ENCODE data around the gene ERBB3. TPM values are rescaled to one million over a fixed set of nuclear protein-coding genes. Genes with fewer than 3 reads are reported as not detected.

ERBB3 gene
- total RNA-seq, 1 experiment from 2014 or later = 64.3 TPM

DNA sequence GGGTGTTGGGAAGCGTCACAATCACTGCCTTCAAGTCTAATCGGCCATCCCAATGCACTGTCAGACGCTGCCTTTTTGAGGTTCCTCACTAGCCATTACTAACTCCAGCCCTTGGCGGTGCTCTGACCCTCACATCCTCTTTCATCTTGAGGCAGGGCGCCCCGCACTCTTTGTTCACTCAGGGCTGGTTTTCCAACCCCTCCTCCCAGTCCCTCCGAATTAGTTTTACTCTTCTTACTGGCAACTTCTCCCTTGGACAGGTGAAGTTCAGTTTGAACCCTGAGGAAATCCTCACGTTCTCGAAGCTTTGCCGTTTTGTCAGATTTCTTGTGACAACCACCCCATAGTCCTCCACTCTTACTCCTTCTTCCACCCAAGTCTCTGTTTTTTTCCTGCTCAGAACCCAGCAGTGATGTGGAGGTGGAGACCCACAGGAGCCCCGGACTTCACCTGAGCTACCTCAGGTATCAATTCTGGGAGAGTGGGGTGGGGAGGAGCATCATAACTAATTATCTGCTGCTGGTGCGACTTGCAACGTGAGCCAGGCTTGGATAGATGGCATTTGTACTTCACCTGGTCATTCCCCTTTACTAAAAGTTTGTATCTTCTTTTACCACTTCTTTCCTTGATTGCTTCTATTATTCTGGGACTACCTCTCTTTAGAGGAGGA lies 38.9 kb downstream of the ERBB3 start (continued):
- TF ChIP-seq MXD4 (CRISPR knock-in tag; IDR thresholded peaks at IDR 0.05; ENCODE audit: borderline replicate concordance) (no peak), GTF2I (CRISPR knock-in tag; conservative IDR thresholded peaks at IDR 0.05) (no peak), ZNF281 (CRISPR knock-in tag; IDR thresholded peaks at IDR 0.05) (no peak), ZNF232 (CRISPR knock-in tag; IDR thresholded peaks at IDR 0.05) (no peak), TP53 (CRISPR knock-in tag; IDR thresholded peaks at IDR 0.05) (no peak)

GRCh38 chr12:56119361-56119796 lies 39.4 kb downstream of the ERBB3 start:
- H3K4me1 Mint-ChIP-seq = peaks cover 21% of the 10 kb centered on the region
- ChIA-PET POLR2A (interaction anchor here (0.5 to 3.6 kb wide), 6 partner anchors 9 to 402 kb away, joined by 3 to 71 read pairs (median 4); partner anchors contain the start of genes ESYT1, MYL6, RAB5B and RBMS2), CTCF (interaction anchor here (0.5 to 4.3 kb wide), 17 partner anchors 9 to 213 kb away, joined by 3 to 95 read pairs (median 7); partner anchors contain the start of genes ANKRD52, COQ10A, ESYT1 and MYL6B)
- H3K27ac Mint-ChIP-seq = peak overlapping the region; percentile 97
- ATAC-seq = peak; percentile 46
- no peaks in the 10 kb centered on the region for H3K9me3 Mint-ChIP-seq
- H3K36me3 Mint-ChIP-seq = peaks cover 30% of the 10 kb centered on the region
- TF ChIP-seq USF2 (CRISPR knock-in tag; IDR thresholded peaks at IDR 0.05) (peak; percentile 75), CTCF (IDR thresholded peaks at IDR 0.05) (peak; percentile 71), ATF1 (CRISPR knock-in tag; IDR thresholded peaks at IDR 0.05) (no peak), USF1 (CRISPR knock-in tag; IDR thresholded peaks at IDR 0.05) (peak; percentile 77; the same call in 1 of the 2 replicates), MAX (CRISPR knock-in tag; IDR thresholded peaks at IDR 0.05) (peak; percentile 80; the same call in 1 of the 2 replicates)
- H3K27me3 Mint-ChIP-seq (ENCODE audit: low read depth) = no peaks in the 10 kb centered on the region
- H3K4me3 Mint-ChIP-seq = peak overlapping the region; percentile 100
- peak; percentile 73 for DNase-seq (ENCODE audit: low spot score)

GRCh38 chr12:56120158-56120846 lies 40.3 kb downstream of the ERBB3 start:
- Mint-ChIP-seq H3K27ac (peak overlapping the region; percentile 45; the same call in 1 of the 2 replicates), H3K4me1 (peaks cover 20% of the 10 kb centered on the region), H3K4me3 (no peak overlapping the region; the same call in 1 of the 2 replicates), H3K27me3 (ENCODE audit: low read depth) (no peaks in the 10 kb centered on the region), H3K9me3 (no peaks in the 10 kb centered on the region), H3K36me3 (peaks cover 30% of the 10 kb centered on the region)
- DNase-seq (ENCODE audit: low spot score) = no peak
- CTCF ChIA-PET = interaction anchor here (0.5 to 4.3 kb wide), 16 partner anchors 8 to 212 kb away, joined by 3 to 95 read pairs (median 7); partner anchors contain the start of genes ANKRD52, COQ10A, ESYT1 and MYL6B
- POLR2A ChIA-PET = interaction anchor here (0.5 to 3.6 kb wide), 5 partner anchors 8 to 146 kb away, joined by 3 to 71 read pairs (median 6); partner anchors contain the start of genes ESYT1, MYL6 and RAB5B
- no peak for ATAC-seq
- no peak for TF ChIP-seq JAZF1 (CRISPR knock-in tag; IDR thresholded peaks at IDR 0.05)
- no peak for TF ChIP-seq ZNF263 (CRISPR knock-in tag; IDR thresholded peaks at IDR 0.05; ENCODE audit: low read depth)
- TF ChIP-seq, protein P1, sequence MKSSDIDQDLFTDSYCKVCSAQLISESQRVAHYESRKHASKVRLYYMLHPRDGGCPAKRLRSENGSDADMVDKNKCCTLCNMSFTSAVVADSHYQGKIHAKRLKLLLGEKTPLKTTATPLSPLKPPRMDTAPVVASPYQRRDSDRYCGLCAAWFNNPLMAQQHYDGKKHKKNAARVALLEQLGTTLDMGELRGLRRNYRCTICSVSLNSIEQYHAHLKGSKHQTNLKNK (CRISPR knock-in tag; IDR thresholded peaks at IDR 0.05) = no peak
- no peak for TF ChIP-seq E2F5 (CRISPR knock-in tag; IDR thresholded peaks at IDR 0.05)
- no peak for TF ChIP-seq ZNF317 (CRISPR knock-in tag; IDR thresholded peaks at IDR 0.05; ENCODE audit: borderline replicate concordance, low read depth)
- TF ChIP-seq, protein P2, sequence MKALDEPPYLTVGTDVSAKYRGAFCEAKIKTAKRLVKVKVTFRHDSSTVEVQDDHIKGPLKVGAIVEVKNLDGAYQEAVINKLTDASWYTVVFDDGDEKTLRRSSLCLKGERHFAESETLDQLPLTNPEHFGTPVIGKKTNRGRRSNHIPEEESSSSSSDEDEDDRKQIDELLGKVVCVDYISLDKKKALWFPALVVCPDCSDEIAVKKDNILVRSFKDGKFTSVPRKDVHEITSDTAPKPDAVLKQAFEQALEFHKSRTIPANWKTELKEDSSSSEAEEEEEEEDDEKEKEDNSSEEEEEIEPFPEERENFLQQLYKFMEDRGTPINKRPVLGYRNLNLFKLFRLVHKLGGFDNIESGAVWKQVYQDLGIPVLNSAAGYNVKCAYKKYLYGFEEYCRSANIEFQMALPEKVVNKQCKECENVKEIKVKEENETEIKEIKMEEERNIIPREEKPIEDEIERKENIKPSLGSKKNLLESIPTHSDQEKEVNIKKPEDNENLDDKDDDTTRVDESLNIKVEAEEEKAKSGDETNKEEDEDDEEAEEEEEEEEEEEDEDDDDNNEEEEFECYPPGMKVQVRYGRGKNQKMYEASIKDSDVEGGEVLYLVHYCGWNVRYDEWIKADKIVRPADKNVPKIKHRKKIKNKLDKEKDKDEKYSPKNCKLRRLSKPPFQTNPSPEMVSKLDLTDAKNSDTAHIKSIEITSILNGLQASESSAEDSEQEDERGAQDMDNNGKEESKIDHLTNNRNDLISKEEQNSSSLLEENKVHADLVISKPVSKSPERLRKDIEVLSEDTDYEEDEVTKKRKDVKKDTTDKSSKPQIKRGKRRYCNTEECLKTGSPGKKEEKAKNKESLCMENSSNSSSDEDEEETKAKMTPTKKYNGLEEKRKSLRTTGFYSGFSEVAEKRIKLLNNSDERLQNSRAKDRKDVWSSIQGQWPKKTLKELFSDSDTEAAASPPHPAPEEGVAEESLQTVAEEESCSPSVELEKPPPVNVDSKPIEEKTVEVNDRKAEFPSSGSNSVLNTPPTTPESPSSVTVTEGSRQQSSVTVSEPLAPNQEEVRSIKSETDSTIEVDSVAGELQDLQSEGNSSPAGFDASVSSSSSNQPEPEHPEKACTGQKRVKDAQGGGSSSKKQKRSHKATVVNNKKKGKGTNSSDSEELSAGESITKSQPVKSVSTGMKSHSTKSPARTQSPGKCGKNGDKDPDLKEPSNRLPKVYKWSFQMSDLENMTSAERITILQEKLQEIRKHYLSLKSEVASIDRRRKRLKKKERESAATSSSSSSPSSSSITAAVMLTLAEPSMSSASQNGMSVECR (CRISPR knock-in tag; IDR thresholded peaks at IDR 0.05; ENCODE audit: borderline replicate concordance) = no peak
- no peak for TF ChIP-seq FOXP1 (CRISPR knock-in tag; IDR thresholded peaks at IDR 0.05; ENCODE audit: borderline replicate concordance)
- TF ChIP-seq PRRX2 (CRISPR knock-in tag; IDR thresholded peaks at IDR 0.05) = no peak
